NOMO-1 treated with dmso at 0.1 percent for 144 hours (cell line): Measurements from ENCODE around the gene UBR2.

ENCODE experiments used
- DNase-seq: peaks from one replicate; lab custom pipeline; 2025; ENCODE audit not compliant: unreplicated experiment; lab: John Stamatoyannopoulos, UW

UBR2 gene

DNA sequence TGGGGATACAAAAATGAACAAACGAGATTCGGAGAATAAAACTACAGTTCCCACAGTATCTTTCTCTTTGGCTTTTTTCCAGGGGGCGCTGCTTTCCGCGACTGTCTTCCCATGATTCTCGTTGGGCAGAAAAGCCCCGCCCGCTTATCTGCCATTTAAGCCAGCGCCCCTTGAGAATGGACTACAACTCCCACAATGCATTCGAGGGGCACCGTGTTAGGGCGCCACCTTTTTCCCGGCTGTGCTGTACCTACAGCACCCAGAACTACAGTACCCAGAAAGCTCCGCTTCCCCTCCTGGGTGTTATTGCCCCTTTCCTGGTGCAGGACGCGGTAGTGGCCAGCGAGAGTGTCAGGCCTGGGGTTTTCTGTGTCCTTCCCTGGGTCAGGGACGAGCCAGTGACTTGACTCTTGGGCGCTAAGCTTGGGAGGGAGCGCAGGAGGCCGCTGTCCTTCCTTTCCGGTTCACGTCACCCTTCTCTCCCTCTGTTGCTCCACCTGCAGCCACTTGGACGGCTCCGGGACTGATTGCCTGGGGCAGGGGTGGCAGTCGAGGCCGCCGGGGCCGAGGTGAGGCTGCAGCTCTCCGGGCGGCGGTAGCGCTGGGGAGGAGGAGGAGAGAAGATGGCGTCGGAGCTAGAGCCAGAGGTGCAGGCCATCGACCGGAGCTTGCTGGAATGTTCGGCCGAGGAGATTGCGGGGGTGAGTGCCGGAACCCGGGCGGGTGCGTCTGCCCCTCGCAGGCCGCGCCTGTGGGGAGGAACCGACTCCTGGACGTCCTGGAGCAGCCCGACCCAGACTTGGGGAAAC lies at the start of gene UBR2:
Gene UBR2 (plus strand): TSS at position 333 of the 809 bp plus-strand sequence. CDS start 291 bp downstream, at position 624.
- DNase-seq = peak; percentile 97

DNA sequence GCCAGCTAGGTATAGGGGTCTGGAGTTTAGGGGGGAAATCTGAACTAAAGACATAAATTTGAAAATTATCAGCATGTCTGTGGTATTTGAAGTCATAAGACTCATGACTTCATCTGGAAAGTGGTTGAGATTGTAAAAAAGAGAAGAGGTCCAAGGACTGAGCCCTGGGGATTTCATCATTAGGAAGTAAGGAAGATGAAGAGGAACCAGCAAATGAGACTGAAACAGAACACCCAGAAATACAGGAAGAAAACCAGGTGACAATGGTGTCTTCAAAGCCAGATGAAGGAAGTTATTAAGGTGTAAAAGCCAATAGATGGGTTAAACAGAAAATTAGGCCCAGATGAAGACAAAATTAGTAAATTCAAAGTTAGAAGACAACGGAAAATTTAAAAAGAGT lies 49.1 kb upstream of the UBR2 start:
- DNase-seq = peak; percentile 9

DNA sequence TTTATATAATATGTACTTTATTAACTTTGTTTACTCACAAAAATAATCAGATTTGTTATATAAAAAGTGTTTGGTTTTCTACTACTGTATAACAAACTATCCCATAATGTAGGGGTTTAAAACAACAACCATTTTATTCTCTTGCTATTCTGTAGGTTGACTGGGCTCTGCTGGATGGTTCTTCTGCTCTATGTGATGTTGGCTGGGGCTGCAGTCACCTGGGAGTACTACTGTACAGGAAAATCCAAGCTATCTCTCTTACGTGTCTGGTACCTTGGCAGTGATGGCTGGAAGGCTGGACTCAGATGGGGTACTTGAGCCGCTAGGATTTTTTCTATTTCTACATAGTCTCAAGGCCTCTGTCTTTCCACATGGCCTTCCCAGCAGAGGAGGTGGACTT lies 44.0 kb upstream of the UBR2 start:
- no peak for DNase-seq

DNA sequence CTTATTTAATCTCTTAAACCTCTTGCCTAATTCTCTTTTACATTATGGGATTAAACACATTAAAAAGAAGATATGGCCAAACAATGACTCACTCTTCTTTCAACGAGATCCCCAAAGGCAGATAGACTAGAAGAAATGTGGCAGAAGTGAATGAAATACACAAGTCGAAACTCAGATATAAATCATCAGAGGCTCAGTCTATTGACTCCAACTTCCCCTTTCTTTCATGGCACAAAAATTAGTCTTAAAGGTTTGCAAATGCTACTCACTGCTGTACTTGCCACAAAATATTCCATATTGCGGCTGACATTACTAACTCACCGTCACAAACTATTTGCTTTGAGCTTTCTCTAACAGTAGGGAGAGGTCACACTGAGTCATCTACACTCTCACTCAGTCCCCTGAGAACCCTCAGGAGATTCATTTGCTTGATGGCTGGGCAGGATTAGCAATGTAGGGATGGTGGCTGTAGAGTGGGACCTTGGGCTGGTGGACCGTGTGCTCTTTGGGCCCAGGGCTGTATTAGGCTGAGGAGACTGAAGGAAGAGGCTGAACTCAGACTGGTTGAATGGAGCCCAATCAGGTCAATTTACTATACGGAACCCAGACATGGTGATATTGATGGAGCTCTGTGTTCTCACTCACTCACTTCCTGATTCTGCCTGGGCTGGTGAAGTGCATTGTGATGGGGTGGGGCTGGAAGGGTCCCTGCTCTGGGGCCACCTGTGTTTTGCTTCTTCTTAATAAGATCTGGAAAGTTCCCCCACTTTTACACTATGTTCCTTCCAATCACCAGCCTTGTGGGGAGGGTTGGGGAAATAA lies 42.8 kb upstream of the UBR2 start:
- DNase-seq = peak; percentile 83

DNA sequence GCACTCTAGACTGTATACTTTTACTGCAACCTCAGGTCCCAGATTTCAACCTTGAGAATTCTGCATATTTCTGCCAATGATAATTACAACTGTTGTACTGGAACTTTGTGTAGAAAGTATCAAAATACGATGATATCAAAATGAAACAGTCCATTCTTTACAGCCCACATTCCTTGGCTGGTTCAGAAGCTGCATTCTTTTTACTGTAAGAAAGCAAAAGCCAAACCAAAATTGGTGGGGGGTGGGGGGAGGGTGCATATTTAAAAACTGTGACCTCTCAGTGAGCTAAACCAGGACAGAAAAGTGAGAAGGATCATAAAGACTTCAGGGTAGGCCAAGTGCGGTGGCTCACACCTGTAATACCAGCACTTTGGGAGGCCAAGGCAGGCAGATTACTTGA lies 41.8 kb upstream of the UBR2 start:
- DNase-seq = no peak

DNA sequence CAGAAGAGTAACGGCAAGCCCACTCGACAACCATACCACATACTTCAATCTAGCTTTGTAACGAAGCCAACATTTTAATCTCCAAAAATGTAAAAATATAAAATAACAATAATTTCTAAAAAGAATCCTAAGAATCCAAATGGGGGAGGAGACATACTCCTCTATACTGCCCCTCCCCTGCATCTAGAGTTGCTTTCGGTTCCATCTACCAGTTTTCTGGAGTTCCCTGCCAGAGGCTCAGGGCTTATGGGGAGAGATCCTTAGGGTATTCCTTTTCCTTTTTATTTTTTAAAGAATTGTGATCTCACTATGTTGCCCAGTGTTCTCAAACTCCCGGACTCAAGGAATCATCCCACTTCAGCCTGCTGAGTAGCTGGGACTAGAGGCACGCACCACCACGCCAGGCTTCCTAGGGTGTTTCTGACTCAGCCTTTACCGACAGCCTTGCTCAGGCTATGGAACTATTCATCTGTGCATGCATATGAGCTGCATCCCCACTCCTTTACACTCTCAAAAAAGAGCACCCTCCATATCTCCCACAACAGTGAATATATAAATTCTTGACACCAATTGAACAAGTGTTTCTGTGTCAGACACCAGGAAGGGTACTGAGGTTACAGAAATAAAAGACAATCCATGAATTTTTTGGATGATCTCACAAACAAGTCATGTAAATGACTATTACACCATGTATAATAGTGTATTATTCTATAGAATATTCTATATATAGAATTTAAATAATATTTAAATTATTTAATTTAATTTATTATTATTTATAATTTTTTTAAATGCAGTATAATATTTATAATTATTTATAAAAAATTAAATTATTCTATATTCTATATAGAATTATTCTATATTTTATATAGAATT lies 40.7 kb upstream of the UBR2 start:
- no peak for DNase-seq

DNA sequence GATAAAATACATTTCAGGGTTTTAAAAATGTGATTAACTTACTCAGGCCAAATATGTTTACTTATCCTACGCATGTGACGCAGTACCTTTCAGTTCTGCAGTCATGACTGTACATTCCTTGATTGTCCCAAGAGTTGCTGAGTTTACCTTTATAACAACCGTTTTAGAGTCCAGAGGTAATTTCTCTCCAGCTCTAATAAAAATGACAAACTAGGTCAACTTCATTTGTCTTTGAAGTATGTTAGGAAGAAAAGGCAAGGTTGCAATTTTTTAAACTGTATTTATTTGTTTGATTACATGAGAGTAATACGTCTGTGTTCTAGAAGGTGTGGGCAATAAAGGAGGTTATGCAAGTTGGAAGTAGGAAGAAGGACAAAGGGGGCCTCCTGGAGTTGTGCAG lies 38.6 kb upstream of the UBR2 start:
- DNase-seq = no peak

DNA sequence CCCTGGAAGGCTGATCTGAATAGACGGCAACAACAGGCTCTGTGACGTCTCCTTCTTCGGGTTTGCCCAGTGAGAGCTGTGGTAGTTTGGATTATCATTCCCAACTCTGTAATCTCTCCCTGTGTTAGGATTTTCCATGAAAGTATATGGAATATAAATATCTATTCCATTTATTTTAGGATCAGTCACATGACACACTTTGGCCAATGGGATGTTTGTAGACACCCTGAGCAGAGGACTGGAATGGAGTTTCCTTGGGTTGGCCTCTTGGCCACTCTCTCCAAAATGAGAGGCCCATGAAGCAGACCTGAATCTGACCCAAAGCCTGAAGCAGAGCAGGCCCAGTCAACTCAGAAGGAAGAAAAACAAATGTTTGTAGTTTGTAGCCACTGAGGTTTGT lies 37.2 kb upstream of the UBR2 start:
- no peak for DNase-seq

DNA sequence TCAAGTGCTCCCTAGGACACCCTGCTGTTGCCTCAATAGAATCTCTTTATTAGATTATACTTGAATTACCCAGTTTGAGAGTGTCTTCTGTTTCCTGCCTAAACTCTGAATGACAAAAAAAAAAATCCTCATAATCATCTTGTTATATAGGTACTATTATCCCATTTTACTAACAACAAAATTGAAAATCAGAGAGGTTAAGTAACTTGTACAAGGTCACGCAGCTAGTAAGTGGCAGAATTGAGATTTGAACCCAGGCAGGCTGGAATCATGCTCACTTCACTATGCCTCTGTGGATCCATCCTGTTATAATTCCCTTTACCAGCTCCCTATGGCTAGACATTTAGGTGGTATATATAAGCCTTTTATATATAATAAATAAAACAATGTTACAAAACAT lies 36.6 kb upstream of the UBR2 start:
- no peak for DNase-seq

DNA sequence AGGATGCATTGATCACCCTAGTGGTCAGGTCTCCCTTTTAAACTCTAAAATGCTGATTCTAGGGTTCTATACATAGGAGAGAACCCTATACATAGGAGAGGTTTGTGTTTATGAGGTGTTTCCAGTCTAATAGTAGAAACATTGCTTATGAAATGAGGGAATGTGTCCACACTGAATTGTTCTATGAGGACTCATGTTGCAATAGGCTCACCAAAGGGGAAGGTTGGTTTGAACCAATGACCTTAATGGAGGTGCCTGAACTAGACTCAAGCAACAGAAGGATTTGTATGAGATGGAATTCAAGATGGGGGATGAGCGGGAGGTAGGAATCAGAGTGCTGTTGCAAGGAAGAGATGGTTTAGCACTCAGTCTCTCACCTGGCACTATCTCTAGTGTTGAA lies 33.5 kb upstream of the UBR2 start:
- peak; percentile 3 for DNase-seq

DNA sequence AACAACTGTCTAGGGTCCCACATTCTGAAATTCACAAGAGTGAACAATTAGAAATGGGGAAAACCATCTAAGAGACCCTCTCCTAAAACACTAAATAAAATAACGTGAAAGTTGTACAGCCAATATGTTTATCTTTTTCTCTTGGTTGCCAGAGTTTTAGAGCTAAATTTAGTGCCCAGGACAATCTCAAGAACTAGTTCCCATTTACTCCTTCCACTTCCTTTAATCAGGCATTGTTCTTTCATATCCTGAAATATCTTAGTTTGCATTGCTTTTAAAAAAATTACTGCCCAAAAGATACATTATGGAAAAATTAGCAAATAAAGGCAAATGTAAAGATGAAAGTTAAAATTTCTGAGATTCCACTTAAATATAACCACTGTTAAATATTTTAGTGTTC lies 33.1 kb upstream of the UBR2 start:
- no peak for DNase-seq

DNA sequence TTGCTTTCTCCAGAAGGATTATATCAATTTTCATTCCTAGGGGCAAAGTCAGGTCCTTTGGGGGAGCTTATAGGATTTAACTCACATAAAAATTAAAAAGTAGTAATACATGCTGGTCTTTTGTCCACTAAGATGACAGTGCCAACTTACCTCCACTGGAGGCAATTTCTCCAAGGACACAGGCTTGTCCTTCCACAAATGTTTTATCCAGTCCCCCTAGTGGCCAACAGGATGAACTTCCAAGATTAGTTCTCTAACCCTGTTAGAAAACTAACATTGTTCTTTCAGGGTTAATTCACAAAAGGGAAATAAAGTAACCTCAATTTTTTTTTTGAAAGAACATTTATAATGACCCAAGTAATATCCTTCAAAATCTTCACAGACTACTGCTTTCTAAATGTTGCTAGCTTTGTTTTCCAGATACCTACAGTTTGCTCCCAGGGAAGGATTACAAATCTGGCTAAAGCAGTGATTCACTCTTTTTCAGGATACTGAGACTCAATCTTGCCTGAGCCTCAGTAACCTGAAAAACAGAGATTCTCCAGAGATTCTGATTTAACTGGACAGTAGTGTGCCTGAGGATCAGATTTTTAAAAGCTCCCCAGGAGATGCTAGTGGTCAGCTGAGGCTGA lies 31.7 kb upstream of the UBR2 start:
- peak; percentile 59 for DNase-seq

DNA sequence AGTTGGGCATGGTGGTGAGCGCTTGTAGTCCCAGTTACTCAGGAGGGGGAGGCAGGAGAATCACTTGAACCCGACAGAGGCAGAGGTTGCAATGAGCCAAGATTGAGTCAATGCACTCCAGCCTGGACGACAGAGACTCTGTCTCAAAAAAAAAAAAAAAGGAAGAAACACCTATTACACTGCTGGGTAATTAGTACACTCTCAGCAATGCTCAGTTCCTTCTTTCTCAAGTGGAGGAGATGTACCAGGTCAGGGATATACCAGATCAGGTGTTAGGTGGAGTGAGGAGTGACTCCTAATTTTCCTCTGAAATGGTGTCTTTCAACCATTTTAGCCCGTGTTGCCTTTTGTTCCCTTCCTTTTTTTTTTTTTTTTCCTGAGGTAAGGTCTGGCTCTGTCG lies 30.0 kb upstream of the UBR2 start:
- peak; percentile 37 for DNase-seq

DNA sequence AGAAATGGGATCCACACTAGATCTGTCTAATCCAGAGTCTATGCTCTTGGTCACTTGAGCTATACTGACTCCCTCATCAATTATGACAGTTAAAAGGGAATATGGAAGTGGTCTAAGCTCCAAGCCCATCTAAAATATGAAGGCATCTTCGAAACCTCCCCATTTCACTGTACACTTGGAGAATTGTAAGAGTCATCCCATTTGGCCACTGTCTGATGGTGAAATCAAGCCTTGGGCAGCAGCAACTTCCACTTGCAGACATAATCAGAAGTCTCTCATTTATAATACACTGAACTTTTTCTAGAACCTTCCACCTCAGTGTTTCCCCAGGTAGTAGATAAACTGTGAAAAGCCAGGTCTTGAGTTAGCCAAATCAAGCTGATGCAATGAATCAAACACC lies 26.3 kb upstream of the UBR2 start:
- no peak for DNase-seq

DNA sequence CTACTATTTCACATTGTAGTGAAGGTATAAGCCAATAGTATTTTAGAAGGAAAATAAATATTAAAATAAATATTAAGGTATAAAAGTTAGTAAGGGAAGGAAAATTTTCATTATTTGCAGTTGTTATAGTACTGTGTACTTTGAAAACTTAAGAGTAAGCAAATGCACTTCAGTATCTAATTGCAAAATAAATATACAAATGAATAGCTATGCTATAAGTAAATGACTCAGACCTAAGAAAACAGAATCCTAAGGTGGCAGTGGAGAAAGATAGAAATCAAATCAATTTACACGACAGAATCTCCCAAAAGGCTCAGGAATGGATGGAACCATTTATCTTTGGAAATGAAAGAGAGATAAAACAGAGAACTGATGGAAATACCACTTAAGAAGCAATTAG lies 24.7 kb upstream of the UBR2 start:
- DNase-seq = no peak

DNA sequence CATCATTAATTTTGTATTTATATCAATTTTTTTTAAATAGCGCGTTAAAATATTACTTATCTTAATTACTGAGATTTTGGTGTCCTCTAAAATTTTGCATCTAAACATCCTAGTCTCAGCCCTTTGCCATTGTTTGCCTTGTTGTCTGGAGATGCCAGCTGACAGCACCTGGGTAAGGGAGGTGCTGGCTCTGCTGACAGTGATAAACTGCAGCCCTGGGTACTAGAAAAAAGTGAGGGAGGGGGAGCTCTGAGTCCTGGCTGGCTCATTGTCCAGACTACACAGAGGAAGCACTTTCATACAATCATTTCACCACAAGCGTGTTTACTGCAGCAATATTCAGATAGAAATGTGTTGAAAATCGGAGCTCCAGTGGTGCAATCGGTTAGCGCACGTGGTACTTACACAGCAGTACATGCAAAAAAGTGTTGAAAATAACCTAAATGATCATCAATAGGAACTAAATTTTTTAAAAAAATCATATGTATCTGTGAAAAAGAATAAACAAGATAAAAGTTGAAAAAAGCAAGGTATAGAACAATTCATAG lies 18.5 kb upstream of the UBR2 start:
- peak; percentile 84 for DNase-seq

DNA sequence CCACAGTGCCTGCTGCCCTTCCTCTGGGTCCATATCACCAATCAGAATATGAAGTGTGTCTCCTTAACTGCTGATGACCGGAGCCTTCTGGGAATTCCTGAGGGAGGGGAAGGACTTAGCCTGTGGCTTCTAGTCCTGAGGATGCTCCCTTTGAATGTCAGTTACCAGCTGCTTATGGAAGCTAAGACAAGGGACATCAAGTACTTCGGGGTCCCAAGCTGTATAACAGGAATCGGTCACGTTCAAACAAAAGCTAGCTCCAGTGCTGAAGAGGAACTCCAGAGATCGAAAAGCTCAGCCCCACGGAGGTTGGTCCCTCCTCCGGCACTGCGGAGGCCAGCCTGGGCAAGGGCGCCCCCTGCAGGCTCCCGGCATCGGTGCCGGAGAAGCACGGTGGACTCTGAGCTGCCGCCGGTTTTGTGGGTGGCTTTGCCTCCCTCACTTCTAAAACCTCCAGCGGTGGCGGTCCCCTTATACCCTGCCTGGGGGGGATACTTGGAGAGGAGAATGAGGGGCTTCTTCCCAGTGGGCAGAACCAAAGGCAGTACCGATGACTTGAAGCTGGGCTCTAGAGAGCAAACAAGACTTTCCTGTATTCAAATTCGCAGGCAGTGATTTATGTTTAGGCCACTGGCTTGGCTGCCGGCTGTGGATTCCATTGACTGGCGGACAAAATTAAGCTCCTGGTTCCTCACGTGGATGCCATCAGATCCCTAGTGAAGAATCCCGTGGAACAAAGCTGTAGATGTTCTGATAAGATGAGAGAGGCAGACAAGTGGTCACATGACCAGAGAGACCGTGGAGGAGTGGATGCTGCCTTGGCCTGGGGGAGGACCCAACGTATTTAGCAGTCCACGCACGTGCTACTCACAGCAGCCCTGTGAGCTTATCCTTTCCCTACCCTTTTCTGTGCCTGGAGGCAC lies 16.2 kb upstream of the UBR2 start:
- peak; percentile 85 for DNase-seq

DNA sequence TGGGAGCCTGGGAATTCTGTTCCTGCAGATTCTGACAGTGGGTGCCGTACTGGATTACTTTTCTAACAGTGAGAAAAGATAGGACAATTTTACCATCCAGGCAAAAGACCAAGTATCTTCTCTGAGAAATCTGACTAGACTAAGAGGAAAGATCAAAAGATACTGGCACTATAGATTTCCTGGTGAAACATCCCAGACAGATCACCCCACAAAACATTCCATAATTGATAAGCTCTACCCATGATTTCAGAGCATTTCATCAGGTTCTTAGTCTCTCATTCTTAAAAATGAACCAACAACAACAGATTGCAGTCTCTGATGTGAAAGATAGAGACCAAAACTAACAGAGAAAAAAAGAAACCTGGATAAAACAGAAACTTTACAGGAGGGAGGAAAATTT lies 13.6 kb upstream of the UBR2 start:
- DNase-seq = no peak

DNA sequence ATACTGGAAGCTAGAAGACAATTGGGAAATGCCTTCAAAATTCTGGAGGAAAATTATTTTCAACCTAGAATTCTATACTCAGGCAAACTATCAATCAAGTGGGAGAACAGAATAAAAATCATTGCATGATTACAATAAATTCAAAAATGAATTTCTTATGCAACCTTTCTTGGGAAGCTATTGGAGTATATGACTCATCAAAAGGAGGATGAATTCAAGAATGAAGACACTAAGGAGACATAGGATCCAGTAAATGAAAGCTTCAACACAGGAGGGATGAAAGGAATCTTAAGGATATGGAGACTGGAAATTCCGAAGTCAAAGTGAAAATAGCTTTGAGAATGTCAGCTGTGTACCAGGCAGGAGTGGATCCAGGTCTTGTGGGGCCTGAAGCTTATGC lies 12.6 kb upstream of the UBR2 start:
- no peak for DNase-seq

DNA sequence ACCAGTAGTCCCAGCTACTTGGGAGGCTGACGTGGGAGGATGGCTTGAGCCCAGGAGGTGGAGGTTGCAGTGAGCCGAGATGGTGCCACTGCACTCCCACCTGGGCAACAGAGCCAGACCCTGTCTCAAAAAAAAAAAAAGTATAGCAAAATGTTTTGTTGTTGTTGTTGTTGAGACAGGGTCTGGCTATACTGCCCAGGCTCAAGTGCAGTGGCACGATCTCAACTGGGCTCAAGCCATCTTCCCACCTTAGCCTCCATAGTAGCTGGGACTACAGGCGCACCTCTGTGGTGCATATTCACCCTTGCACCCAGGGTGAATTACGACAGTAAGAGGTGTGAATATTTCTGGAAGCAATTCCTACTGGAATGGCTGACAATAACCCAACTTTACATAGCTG lies 11.4 kb upstream of the UBR2 start:
- DNase-seq = no peak
